ENCODE results near the gene ZNF500.
A peak's percentile ranks its signal among the peaks of the same experiment; 100 is the strongest.

- TF ChIP-seq, protein P1, sequence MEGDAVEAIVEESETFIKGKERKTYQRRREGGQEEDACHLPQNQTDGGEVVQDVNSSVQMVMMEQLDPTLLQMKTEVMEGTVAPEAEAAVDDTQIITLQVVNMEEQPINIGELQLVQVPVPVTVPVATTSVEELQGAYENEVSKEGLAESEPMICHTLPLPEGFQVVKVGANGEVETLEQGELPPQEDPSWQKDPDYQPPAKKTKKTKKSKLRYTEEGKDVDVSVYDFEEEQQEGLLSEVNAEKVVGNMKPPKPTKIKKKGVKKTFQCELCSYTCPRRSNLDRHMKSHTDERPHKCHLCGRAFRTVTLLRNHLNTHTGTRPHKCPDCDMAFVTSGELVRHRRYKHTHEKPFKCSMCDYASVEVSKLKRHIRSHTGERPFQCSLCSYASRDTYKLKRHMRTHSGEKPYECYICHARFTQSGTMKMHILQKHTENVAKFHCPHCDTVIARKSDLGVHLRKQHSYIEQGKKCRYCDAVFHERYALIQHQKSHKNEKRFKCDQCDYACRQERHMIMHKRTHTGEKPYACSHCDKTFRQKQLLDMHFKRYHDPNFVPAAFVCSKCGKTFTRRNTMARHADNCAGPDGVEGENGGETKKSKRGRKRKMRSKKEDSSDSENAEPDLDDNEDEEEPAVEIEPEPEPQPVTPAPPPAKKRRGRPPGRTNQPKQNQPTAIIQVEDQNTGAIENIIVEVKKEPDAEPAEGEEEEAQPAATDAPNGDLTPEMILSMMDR (IDR thresholded peaks at IDR 0.05), result peak in 1 of 4 experiments; percentile 21
- TF ChIP-seq POLR2A (IDR thresholded peaks at IDR 0.05), result no peak
- peak; percentile 94 for TF ChIP-seq POLR2AphosphoS5 (IDR thresholded peaks at IDR 0.05)
Observed at GRCh38 chr16:4734063-4734729, 32.8 kb downstream of the ZNF500 start, which contains the start of the genes ANKS3 and DNAAF8.

Data from prostate gland (tissue), 2 donors.